ENCODE data around the gene NSDHL. TPM values are rescaled to one million over a fixed set of nuclear protein-coding genes. Genes with fewer than 3 reads are reported as not detected.

NSDHL gene
- 20.8 and 28.8 TPM in 2 replicates for total RNA-seq

GRCh38 chrX:152830312-152831305 is at the start of gene NSDHL, which contains the start of gene CETN2:
Gene NSDHL (plus strand): TSS chrX:152831063. CDS start chrX:152846325, 15,262 bp downstream.
Gene CETN2 (minus strand): TSS chrX:152830757. CDS start chrX:152830710, 47 bp downstream.

GRCh38 chrX:152897222-152898131 is 66.6 kb downstream of the NSDHL start, which contains the start of gene ZNF185:
Gene ZNF185 (plus strand): TSS chrX:152898067. CDS start chrX:152914490, 16,423 bp downstream.

Other genes with a start within 250 kb of the NSDHL start
- gene GABRQ, start 193.2 kb upstream of the NSDHL start, total RNA-seq = under 0.01 and 0.34 TPM in 2 replicates
- gene MAGEA3, start 132.3 kb upstream of the NSDHL start, total RNA-seq = not detected in 2 replicates
- not detected in 2 replicates for gene CSAG2, start 121.8 kb upstream of the NSDHL start, total RNA-seq
- gene MAGEA2B, start 116.4 kb upstream of the NSDHL start, total RNA-seq = not detected in 2 replicates
- not detected in 2 replicates for gene CSAG1, start 97.3 kb upstream of the NSDHL start, total RNA-seq
- not detected in 2 replicates for gene MAGEA12, start 97.3 kb upstream of the NSDHL start, total RNA-seq
- not detected in 2 replicates for gene MAGEA2, start 77.2 kb upstream of the NSDHL start, total RNA-seq
- not detected in 2 replicates for gene CSAG3, start 71.8 kb upstream of the NSDHL start, total RNA-seq
- gene MAGEA6, start 61.4 kb upstream of the NSDHL start, total RNA-seq = not detected in 2 replicates
- 26.3 and 28.2 TPM in 2 replicates for gene CETN2, start 306 bp upstream of the NSDHL start, total RNA-seq
- 143 and 162 TPM in 2 replicates for gene ZNF185, start 67.0 kb downstream of the NSDHL start, total RNA-seq
- not detected in 2 replicates for gene PNMA5, start 163.1 kb downstream of the NSDHL start, total RNA-seq
- under 0.01 TPM in 1 of 2 replicates, not detected in the other for gene PNMA3, start 225.4 kb downstream of the NSDHL start, total RNA-seq
- 0.34 and 0.57 TPM in 2 replicates for gene PNMA6A, start 241.4 kb downstream of the NSDHL start, total RNA-seq

Data from nasal cavity respiratory epithelium epithelial cell of viscerocranial mucosa (primary cell).